C4-2B (cell line): ENCODE measurements around the gene PCDHGB4.
"Not testable (repeated sequence)": the region's sequence is repeated elsewhere in the genome, so short reads cannot be mapped to it uniquely, and the experiment has no call there.

Experiments used
- H3K27ac ChIP-seq: fragments of 450-650 bp; 2 replicates; pipeline ENCODE4 v1.5.1; 2017
- CTCF ChIP-seq: fragments of 450-650 bp; conservative IDR thresholded peaks from 2 replicates; pipeline ENCODE4 v1.5.1; 2017; ENCODE audit warnings: mild to moderate bottlenecking
- ZFX ChIP-seq: fragments of 450-650 bp; IDR thresholded peaks from 2 replicates; pipeline ENCODE4 v1.6.1; 2017

Gene PCDHGB4

DNA sequence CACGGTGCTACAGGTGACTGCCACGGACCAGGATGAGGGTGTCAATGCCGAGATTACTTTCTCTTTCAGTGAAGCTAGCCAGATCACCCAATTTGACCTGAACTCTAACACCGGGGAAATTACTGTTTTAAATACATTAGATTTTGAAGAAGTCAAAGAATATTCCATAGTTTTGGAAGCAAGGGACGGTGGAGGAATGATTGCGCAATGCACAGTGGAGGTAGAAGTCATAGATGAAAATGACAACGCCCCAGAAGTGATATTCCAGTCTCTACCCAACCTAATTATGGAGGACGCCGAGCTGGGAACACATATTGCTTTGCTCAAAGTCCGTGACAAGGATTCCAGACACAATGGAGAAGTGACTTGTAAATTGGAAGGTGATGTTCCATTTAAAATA lies 1.2 kb downstream of the PCDHGB4 start:
- no peak overlapping the region for H3K27ac ChIP-seq
- TF ChIP-seq CTCF = no peak
- no peak for TF ChIP-seq ZFX

DNA sequence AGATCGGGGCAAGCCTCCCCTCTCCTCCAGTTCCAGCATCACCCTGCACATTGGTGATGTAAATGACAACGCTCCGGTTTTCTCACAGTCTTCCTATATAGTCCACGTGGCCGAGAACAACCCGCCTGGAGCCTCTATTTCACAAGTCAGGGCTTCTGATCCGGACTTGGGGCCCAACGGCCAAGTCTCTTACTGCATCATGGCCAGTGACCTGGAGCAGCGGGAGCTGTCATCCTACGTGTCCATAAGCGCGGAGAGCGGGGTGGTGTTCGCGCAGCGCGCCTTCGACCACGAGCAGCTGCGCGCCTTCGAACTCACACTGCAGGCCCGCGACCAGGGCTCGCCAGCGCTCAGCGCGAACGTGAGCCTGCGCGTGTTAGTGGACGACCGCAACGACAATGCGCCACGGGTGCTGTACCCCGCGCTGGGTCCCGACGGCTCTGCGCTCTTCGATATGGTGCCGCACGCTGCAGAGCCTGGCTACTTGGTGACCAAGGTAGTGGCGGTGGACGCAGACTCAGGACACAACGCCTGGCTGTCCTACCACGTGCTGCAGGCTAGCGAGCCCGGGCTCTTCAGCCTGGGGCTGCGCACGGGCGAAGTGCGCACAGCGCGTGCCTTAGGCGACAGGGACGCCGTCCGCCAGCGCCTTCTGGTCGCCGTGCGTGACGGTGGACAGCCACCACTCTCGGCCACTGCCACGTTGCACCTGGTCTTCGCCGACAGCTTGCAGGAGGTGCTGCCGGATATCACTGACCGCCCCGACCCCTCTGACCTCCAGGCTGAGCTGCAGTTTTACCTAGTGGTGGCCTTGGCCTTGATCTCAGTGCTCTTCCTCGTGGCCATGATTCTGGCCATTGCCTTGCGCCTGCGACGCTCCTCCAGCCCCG lies 1.9 kb downstream of the PCDHGB4 start:
- H3K27ac ChIP-seq = no peak overlapping the region
- no peak for TF ChIP-seq CTCF
- no peak for TF ChIP-seq ZFX

DNA sequence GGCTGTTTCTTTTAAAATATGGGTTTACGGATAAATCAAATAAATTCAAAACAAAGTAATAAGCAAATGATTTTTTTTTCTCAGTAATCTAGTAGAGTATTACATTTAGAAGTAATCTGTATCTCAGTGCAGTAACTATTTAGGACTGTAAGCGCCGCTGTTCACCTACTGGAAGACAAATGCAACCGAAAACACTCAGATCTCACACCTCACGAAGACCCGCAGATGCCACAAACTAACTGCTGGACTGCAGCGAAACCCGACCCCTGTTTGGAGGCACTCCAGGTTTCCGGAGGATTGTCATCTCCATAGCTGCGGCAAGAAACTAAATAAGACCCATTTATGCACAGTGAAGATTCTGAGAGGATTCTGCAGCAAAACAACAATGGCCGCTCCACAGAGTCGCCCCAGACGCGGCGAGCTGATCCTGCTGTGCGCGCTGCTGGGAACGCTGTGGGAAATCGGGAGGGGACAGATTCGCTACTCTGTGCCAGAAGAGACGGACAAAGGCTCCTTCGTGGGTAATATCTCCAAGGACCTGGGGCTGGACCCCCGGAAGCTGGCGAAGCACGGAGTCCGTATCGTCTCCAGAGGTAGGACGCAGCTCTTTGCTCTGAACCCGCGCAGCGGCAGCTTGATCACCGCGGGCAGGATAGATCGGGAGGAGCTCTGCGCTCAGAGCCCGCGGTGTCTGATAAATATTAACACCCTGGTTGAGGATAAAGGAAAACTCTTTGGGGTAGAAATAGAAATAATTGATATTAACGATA lies 5.1 kb downstream of the PCDHGB4 start, which contains the start of gene PCDHGA8:
Gene PCDHGA8, plus strand, starts transcription at position 205 of the 770 bp plus-strand sequence. Its CDS starts 181 bp downstream, at position 386.
- peak; percentile 88 for TF ChIP-seq CTCF
- TF ChIP-seq ZFX = no peak
- H3K27ac ChIP-seq = no peak within 1 kb of the TSS

DNA sequence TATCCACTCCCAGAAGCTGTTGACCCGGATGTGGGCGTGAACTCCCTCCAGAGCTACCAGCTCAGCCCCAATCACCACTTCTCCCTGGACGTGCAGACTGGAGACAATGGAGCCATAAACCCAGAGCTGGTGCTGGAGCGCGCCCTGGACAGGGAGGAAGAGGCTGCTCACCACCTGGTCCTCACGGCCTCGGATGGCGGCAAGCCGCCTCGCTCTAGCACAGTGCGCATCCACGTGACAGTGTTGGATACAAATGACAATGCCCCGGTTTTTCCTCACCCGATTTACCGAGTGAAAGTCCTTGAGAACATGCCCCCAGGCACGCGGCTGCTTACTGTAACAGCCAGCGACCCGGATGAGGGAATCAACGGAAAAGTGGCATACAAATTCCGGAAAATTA lies 5.8 kb downstream of the PCDHGB4 start:
- H3K27ac ChIP-seq = no peak overlapping the region
- TF ChIP-seq CTCF (no peak), ZFX (no peak)

- not testable (repeated sequence) for H3K27ac ChIP-seq
Measured at GRCh38 chr5:141394401-141395187, 7.1 kb downstream of the PCDHGB4 start.

DNA sequence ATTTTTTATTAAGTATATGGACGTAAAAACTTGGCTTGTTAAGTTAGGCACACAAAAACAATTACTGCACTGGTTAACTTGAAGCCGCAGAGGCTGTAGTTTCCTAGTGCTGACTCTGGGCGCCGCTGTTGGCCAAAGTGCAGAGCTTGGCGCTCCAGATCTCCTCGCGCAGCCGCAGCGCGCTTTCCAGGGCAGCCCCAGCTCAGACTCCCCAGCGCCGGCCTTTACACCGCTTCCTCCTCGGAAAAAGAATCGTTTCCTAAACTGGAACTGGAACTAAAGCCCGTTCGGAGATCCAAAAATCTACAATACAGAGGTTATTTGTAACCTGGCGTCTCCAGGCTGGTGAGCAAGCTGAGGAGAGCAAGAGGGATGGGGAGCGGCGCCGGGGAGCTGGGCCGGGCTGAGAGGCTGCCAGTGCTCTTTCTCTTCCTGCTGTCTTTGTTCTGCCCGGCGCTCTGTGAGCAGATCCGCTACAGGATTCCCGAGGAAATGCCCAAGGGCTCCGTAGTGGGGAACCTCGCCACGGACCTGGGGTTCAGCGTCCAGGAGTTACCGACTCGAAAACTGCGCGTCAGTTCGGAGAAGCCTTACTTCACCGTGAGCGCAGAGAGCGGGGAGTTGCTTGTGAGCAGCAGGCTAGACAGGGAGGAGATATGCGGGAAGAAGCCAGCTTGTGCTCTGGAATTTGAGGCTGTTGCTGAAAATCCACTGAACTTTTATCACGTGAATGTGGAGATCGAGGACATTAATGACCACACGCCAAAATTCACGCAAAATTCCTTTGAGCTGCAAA lies 10.5 kb downstream of the PCDHGB4 start, which contains the start of gene PCDHGB5:
Gene PCDHGB5, plus strand, starts transcription at position 192 of the 796 bp plus-strand sequence. Its CDS starts 181 bp downstream, at position 373.
- H3K27ac ChIP-seq = not testable (repeated sequence)
- TF ChIP-seq CTCF = peak; percentile 82

DNA sequence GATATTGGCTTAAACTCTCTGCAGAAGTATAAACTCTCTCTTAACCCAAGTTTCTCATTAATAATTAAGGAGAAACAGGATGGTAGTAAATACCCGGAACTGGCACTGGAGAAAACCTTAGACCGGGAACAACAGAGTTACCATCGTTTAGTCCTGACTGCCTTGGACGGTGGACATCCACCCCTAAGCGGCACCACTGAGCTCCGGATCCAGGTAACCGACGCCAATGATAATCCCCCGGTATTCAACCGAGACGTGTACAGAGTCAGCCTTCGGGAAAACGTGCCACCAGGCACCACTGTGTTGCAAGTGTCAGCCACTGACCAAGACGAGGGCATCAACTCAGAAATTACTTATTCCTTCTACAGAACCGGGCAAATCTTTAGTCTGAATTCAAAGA lies 11.1 kb downstream of the PCDHGB4 start:
- H3K27ac ChIP-seq = no peak overlapping the region
- TF ChIP-seq ZFX (no peak), CTCF (no peak)
